ENCODE data around the gene DAAM2.

DNA sequence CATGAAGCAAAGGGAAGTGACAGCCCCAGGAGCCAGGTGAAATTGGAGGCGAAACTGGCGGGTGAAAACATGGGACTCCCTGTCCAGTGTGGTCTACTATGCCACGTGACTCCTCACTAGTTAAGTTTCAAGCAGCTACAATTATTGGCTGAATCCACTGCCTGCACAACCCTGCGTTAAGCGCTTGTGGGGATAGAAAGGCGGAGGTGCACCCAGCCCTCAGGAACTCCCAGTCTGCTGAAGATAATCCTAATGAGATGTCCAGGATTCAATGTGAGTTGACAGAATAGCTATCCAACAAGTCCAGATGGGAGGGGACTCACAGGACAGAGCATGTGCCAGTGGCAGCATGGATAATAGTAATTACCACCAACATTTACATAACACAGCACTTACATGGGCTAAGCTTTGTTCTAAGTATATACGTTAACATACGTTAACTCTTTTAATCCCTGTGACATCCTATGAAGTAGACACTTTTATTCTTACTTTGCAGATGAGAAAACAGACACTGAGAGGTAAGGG lies 140.3 kb downstream of the DAAM2 start:
- TF ChIP-seq, protein P1, sequence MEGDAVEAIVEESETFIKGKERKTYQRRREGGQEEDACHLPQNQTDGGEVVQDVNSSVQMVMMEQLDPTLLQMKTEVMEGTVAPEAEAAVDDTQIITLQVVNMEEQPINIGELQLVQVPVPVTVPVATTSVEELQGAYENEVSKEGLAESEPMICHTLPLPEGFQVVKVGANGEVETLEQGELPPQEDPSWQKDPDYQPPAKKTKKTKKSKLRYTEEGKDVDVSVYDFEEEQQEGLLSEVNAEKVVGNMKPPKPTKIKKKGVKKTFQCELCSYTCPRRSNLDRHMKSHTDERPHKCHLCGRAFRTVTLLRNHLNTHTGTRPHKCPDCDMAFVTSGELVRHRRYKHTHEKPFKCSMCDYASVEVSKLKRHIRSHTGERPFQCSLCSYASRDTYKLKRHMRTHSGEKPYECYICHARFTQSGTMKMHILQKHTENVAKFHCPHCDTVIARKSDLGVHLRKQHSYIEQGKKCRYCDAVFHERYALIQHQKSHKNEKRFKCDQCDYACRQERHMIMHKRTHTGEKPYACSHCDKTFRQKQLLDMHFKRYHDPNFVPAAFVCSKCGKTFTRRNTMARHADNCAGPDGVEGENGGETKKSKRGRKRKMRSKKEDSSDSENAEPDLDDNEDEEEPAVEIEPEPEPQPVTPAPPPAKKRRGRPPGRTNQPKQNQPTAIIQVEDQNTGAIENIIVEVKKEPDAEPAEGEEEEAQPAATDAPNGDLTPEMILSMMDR (optimal IDR thresholded peaks at IDR 0.05 in 1 of 3, IDR thresholded peaks at IDR 0.05 in 1 of 3, conservative IDR thresholded peaks at IDR 0.05 in 1 of 3; ENCODE audit: extremely low read depth in 1 of 3, insufficient read depth in 2 of 3, low read length in 3 of 3): no peak
- TF ChIP-seq EZH2 (IDR thresholded peaks at IDR 0.05; ENCODE audit: low read length): no peak
